OCI-LY7 (cell line): ENCODE data around the gene SOX18. TPM values are rescaled to one million over a fixed set of nuclear protein-coding genes. Genes with fewer than 3 reads are reported as not detected.

Source experiments
- BruUV-seq: library from RNA; stranded (reverse); fragments of 400-500 nt; replicated peaks from 2 replicates; lab custom pipeline; 2021; lab: Mats Ljungman, UMichigan
- CTCF ChIA-PET: fragments of 300-600 bp; sonication (Branson Sonifier 250); formaldehyde crosslinking; loops from one replicate; lab custom pipeline; 2022; ENCODE audit warnings: antibody characterized with exemption; ENCODE audit not compliant: unreplicated experiment; lab: Charles Lee
- POLR2A ChIA-PET: fragments of 300-600 bp; sonication (Branson Sonifier 250); formaldehyde crosslinking; loops from one replicate; lab custom pipeline; 2022; ENCODE audit warnings: antibody characterized with exemption; lab: Charles Lee
- DNase-seq: peaks from one replicate; pipeline ENCODE4 v3.0.0-alpha.2; 2015; ENCODE audit warnings: low spot score
- H2AFZ ChIP-seq: fragments of 200-600 bp; sonication (generic), shearing (Covaris generic); 2 replicates; pipeline ENCODE4 v1.6.1; 2014; ENCODE audit warnings: mild to moderate bottlenecking, antibody characterized with exemption, low read length, moderate library complexity
- H3K27ac ChIP-seq: fragments of 200-600 bp; sonication (generic); 2 replicates; pipeline ENCODE4 v1.5.1; 2014; ENCODE audit warnings: mixed run types, low read depth, mild to moderate bottlenecking, moderate library complexity, low read length, inconsistent platforms; ENCODE audit not compliant: poor library complexity, severe bottlenecking
- H3K36me3 ChIP-seq: fragments of 200-600 bp; sonication (generic); 2 replicates; pipeline ENCODE4 v1.6.1; 2014; ENCODE audit warnings: mild to moderate bottlenecking, antibody characterized with exemption, low read length, moderate library complexity, mixed read lengths; ENCODE audit not compliant: insufficient read depth
- H3K4me1 ChIP-seq: fragments of 200-600 bp; sonication (generic); 2 replicates; pipeline ENCODE4 v1.5.1; 2014; ENCODE audit warnings: mild to moderate bottlenecking, low read length; ENCODE audit not compliant: insufficient read depth, poor library complexity, severe bottlenecking
- H3K4me2 ChIP-seq: fragments of 200-600 bp; sonication (generic); 2 replicates; pipeline ENCODE4 v1.6.1; 2014; ENCODE audit warnings: mild to moderate bottlenecking, low read length
- H3K4me3 ChIP-seq: fragments of 200-600 bp; sonication (generic); 2 replicates; pipeline ENCODE4 v1.5.1; 2014; ENCODE audit warnings: mild to moderate bottlenecking, low read depth, low read length; ENCODE audit not compliant: poor library complexity, severe bottlenecking
- H3K79me2 ChIP-seq: fragments of 200-600 bp; sonication (generic); 2 replicates; pipeline ENCODE4 v1.6.1; 2016; ENCODE audit warnings: low read depth, mild to moderate bottlenecking, low read length, moderate library complexity, mixed read lengths; ENCODE audit not compliant: insufficient read depth
- H3K9me2 ChIP-seq: fragments of 200-600 bp; sonication (generic); 2 replicates; pipeline ENCODE4 v1.6.1; 2016; ENCODE audit warnings: mild to moderate bottlenecking, low read length, mixed read lengths; ENCODE audit not compliant: insufficient read depth
- H3K9me3 ChIP-seq: fragments of 200-600 bp; sonication (generic); 2 replicates; pipeline ENCODE4 v1.6.1; 2014; ENCODE audit warnings: mild to moderate bottlenecking, mixed run types, low read length, mixed read lengths
- H4K20me1 ChIP-seq: fragments of 200-600 bp; sonication (generic); 2 replicates; pipeline ENCODE4 v1.6.1; 2014; ENCODE audit warnings: mild to moderate bottlenecking, antibody characterized with exemption, low read length, moderate library complexity, mixed read lengths; ENCODE audit not compliant: insufficient read depth
- EZH2phosphoT487 ChIP-seq: fragments of 200-600 bp; sonication (generic); IDR thresholded peaks from 2 replicates; pipeline ENCODE4 v1.6.1; 2018; ENCODE audit warnings: low read depth, borderline replicate concordance, mild to moderate bottlenecking, mixed run types, antibody characterized with exemption, low read length, moderate library complexity, mixed read lengths
- intact Hi-C: fragments of 100-400 bp; cut with micrococcal nuclease; formaldehyde crosslinking; loops from one replicate; pipeline ENCODE4 v1.10.0; 2022; ENCODE audit not compliant: unreplicated experiment
- total RNA-seq, 2 experiments: library from RNA; depleted of rRNA in 1 of 2; stranded (reverse); fragments of >200 nt in 1 of 2; shearing (Covaris generic) in 1 of 2; gene quantifications; 2 replicates each; pipeline ENCODE4 v1.2.3, GENCODE V29; 2014 to 2022
- TF ChIP-seq, protein P1 (sequence below): fragments of 200-600 bp; sonication (generic); conservative IDR thresholded peaks from 2 replicates; pipeline ENCODE4 v1.5.1; 2014; ENCODE audit warnings: mild to moderate bottlenecking, antibody characterized with exemption, low read length, moderate library complexity, mixed read lengths

The SOX18 gene
- total RNA-seq, 2 experiments from 2014 or later: not detected

DNA sequence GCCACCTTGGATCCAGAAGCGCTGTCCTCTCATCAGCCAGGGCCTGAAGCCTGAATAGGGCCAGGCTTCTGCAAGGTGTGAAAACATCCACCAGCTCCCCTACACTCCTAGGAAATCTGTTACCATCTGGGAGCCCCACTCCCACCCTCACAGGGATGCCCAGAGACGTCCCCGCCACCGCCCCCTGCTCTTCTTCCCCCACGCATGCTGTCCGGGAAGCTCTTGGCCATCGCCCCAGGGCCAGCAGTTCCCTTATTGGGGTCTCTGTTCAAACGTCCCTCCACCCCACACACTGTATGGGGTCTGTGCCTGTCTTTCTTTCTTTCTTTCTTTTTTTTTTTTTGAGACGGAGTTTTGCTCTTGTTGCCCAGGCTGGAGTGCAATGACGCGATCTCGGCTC is 26.1 kb upstream of the SOX18 start:
- ChIA-PET CTCF (no interaction called here), POLR2A (interaction anchor here (1.0 kb wide), 1 partner anchor 21 kb away, joined by 3 read pairs; no protein-coding TSS in a partner anchor)
- Histone ChIP-seq H3K36me3 (peaks cover 43% of the 10 kb centered on the region; the same call in 1 of the 2 replicates), H3K79me2 (peaks cover 13% of the 10 kb centered on the region; the same call in 1 of the 2 replicates), H3K9me2 (no peaks in the 10 kb centered on the region), H3K27ac (no peak overlapping the region), H3K4me1 (peaks cover 39% of the 10 kb centered on the region), H4K20me1 (no peaks in the 10 kb centered on the region), H3K4me3 (no peak overlapping the region), H3K4me2 (no peak overlapping the region), H2AFZ (no peak overlapping the region), H3K9me3 (no peaks in the 10 kb centered on the region)
- DNase-seq: no peak
- intact Hi-C loops: loop anchor here (5.0 kb wide), 2 partner anchors 93 to 448 kb away; partner anchors contain the start of genes GMEB2 and PRPF6
- no TSS peak for BruUV-seq
- TF ChIP-seq, protein P1, sequence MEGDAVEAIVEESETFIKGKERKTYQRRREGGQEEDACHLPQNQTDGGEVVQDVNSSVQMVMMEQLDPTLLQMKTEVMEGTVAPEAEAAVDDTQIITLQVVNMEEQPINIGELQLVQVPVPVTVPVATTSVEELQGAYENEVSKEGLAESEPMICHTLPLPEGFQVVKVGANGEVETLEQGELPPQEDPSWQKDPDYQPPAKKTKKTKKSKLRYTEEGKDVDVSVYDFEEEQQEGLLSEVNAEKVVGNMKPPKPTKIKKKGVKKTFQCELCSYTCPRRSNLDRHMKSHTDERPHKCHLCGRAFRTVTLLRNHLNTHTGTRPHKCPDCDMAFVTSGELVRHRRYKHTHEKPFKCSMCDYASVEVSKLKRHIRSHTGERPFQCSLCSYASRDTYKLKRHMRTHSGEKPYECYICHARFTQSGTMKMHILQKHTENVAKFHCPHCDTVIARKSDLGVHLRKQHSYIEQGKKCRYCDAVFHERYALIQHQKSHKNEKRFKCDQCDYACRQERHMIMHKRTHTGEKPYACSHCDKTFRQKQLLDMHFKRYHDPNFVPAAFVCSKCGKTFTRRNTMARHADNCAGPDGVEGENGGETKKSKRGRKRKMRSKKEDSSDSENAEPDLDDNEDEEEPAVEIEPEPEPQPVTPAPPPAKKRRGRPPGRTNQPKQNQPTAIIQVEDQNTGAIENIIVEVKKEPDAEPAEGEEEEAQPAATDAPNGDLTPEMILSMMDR: no peak
- TF ChIP-seq EZH2phosphoT487: no peak

GRCh38 chr20:64074963-64075362 is 25.5 kb upstream of the SOX18 start:
- no TSS peak for BruUV-seq
- DNase-seq: no peak
- no peaks in the 10 kb centered on the region for H3K9me3 ChIP-seq
- no peaks in the 10 kb centered on the region for H4K20me1 ChIP-seq
- intact Hi-C loops: loop anchor here (5.0 kb wide), 2 partner anchors 93 to 448 kb away; partner anchors contain the start of genes GMEB2 and PRPF6
- POLR2A ChIA-PET: no interaction called here
- H3K4me2 ChIP-seq: no peak overlapping the region
- H3K4me3 ChIP-seq: no peak overlapping the region
- no peaks in the 10 kb centered on the region for H3K9me2 ChIP-seq
- CTCF ChIA-PET: no interaction called here
- H3K79me2 ChIP-seq: peaks cover 13% of the 10 kb centered on the region; the same call in 1 of the 2 replicates
- no peak for TF ChIP-seq EZH2phosphoT487
- TF ChIP-seq, protein P1: no peak
- no peak overlapping the region for H2AFZ ChIP-seq
- peaks cover 43% of the 10 kb centered on the region; the same call in 1 of the 2 replicates for H3K36me3 ChIP-seq
- H3K4me1 ChIP-seq: peaks cover 33% of the 10 kb centered on the region
- no peak overlapping the region for H3K27ac ChIP-seq

DNA sequence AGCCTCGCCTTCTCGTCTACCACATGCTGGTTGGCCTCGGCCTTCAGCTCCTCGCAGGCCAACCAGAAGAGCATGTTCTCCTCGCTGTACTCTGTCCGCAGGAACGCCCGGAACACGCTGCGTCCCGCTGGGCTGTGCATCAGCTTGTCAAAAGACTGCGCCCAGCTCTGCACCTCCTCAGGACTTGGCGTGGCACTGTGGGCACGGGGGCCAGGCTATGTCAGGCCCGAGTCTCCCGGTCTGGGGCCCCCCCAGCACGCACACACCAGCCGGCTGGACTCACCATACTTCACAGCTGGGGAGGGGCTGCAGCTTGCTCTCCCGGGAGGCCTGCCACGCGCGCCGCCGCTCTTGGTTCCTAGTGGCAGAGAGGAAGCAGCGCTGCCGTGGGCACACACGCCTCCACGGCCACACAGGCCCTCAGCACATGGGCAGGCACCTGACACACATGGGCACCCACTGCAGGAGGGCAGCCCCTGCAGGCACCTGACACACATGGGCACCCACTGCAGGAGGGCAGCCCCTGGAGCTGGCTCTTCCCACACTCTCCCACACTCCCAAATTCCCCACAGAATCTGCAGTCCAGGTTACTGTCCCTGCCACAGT is 24.8 kb upstream of the SOX18 start:
- CTCF ChIA-PET: interaction anchor here (0.6 kb wide), 1 partner anchor 91 kb away, joined by 3 read pairs; no protein-coding TSS in a partner anchor
- no TSS peak for BruUV-seq
- no peak overlapping the region for H3K27ac ChIP-seq

More for the DNA sequence above, 24.8 kb upstream of the SOX18 start:
- Histone ChIP-seq H3K4me1 (peaks cover 33% of the 10 kb centered on the region), H2AFZ (no peak overlapping the region), H3K9me2 (no peaks in the 10 kb centered on the region), H3K36me3 (peaks cover 43% of the 10 kb centered on the region; the same call in 1 of the 2 replicates), H4K20me1 (no peaks in the 10 kb centered on the region), H3K79me2 (peaks cover 13% of the 10 kb centered on the region; the same call in 1 of the 2 replicates), H3K4me3 (no peak overlapping the region), H3K9me3 (no peaks in the 10 kb centered on the region), H3K4me2 (no peak overlapping the region)
- no peak for TF ChIP-seq EZH2phosphoT487
- TF ChIP-seq, protein P1: no peak
- POLR2A ChIA-PET: no interaction called here
- DNase-seq: no peak
- intact Hi-C loops: no loop called here
